ENCODE measurements around the gene PTPRQ. TPM values are rescaled to one million over a fixed set of nuclear protein-coding genes. Genes with fewer than 3 reads are reported as not detected.
A peak's percentile ranks its signal among the peaks of the same experiment; 100 is the strongest.

PTPRQ gene
- total RNA-seq, 4 donors from 2014 or later = 8.8 to 23.1 (median 11.2) TPM

GRCh38 chr12:80411787-80412186, 32.2 kb upstream of the PTPRQ start:
- Histone ChIP-seq H3K27me3 (no peaks in the 10 kb centered on the region), H3K4me1 (no peaks in the 10 kb centered on the region), H3K27ac (no peak overlapping the region), H3K9me3 (no peaks in the 10 kb centered on the region), H3K36me3 (no peaks in the 10 kb centered on the region), H3K4me3 (replicated peaks in 1 of 3) (no peak overlapping the region)
- no peak for TF ChIP-seq POLR2A (IDR thresholded peaks at IDR 0.05)
- TF ChIP-seq CTCF (IDR thresholded peaks at IDR 0.05) = no peak
- 60 to 66% methylated on average over 3 of the region's 3 CpGs for WGBS, 2 donors
- DNase-seq = no peak
- intact Hi-C loops (cut with DNase I) = loop anchor here (5.0 kb wide), 1 partner anchor 351 kb away; no protein-coding TSS in a partner anchor

- H3K4me3 ChIP-seq (replicated peaks in 1 of 3) = no peak overlapping the region
- no peaks in the 10 kb centered on the region for H3K27me3 ChIP-seq
- intact Hi-C loops (cut with DNase I) = loop anchor here (5.0 kb wide), 1 partner anchor 350 kb away; no protein-coding TSS in a partner anchor
- H3K27ac ChIP-seq = no peak overlapping the region
- no peaks in the 10 kb centered on the region for H3K9me3 ChIP-seq
- TF ChIP-seq CTCF (IDR thresholded peaks at IDR 0.05) (peak; percentile 25 to 77 (median 74)), POLR2A (IDR thresholded peaks at IDR 0.05) (no peak)
- H3K4me1 ChIP-seq = no peaks in the 10 kb centered on the region
- H3K36me3 ChIP-seq = no peaks in the 10 kb centered on the region
- WGBS, 2 donors = 4 to 7% methylated on average over 3 of the region's 3 CpGs
- no peak for DNase-seq
These were observed 31.6 kb upstream of the PTPRQ start for GRCh38 chr12:80412343-80412953.

- Histone ChIP-seq H3K27me3 (no peaks in the 10 kb centered on the region), H3K27ac (no peak overlapping the region), H3K36me3 (no peaks in the 10 kb centered on the region), H3K9me3 (no peaks in the 10 kb centered on the region), H3K4me1 (no peaks in the 10 kb centered on the region), H3K4me3 (replicated peaks in 1 of 3) (no peak overlapping the region)
- TF ChIP-seq CTCF (IDR thresholded peaks at IDR 0.05) (no peak), POLR2A (IDR thresholded peaks at IDR 0.05) (no peak)
- no peak for DNase-seq
- WGBS, 2 donors = 92 to 94% methylated on average over 3 of the region's 3 CpGs
- intact Hi-C loops (cut with DNase I) = loop anchor here (5.0 kb wide), 1 partner anchor 349 kb away; no protein-coding TSS in a partner anchor
These were observed 30.6 kb upstream of the PTPRQ start for GRCh38 chr12:80413462-80413861.

GRCh38 chr12:80415466-80415865, 28.6 kb upstream of the PTPRQ start:
- Histone ChIP-seq H3K27me3 (no peaks in the 10 kb centered on the region), H3K27ac (no peak overlapping the region), H3K4me3 (replicated peaks in 1 of 3) (no peak overlapping the region), H3K9me3 (no peaks in the 10 kb centered on the region), H3K4me1 (no peaks in the 10 kb centered on the region), H3K36me3 (no peaks in the 10 kb centered on the region)
- DNase-seq = no peak
- 82 to 88% methylated on average over 1 of the region's 1 CpG for WGBS, 2 donors
- TF ChIP-seq POLR2A (IDR thresholded peaks at IDR 0.05) (no peak), CTCF (IDR thresholded peaks at IDR 0.05) (no peak)
- intact Hi-C loops (cut with DNase I) = no loop called here

GRCh38 chr12:80419644-80420043, 24.4 kb upstream of the PTPRQ start:
- intact Hi-C loops (cut with DNase I) = no loop called here
- TF ChIP-seq POLR2A (IDR thresholded peaks at IDR 0.05) (no peak), CTCF (IDR thresholded peaks at IDR 0.05) (no peak)
- Histone ChIP-seq H3K27me3 (no peaks in the 10 kb centered on the region), H3K9me3 (no peaks in the 10 kb centered on the region), H3K36me3 (no peaks in the 10 kb centered on the region), H3K4me3 (replicated peaks in 1 of 3) (no peak overlapping the region), H3K4me1 (no peaks in the 10 kb centered on the region), H3K27ac (no peak overlapping the region)
- DNase-seq = no peak
